CD4-positive, alpha-beta T cell (primary cell): ENCODE results near the gene MPI. TPM values are rescaled to one million over a fixed set of nuclear protein-coding genes. Genes with fewer than 3 reads are reported as not detected.
A peak's percentile ranks its signal among the peaks of the same experiment; 100 is the strongest.

Source experiments
- ATAC-seq: fragments of 200-7000 bp; cut with Tn5 transposase; one replicate; pipeline ENCODE4 v1.10.0; 2022; ENCODE audit warnings: mild to moderate bottlenecking; ENCODE audit not compliant: poor library complexity
- CTCF ChIA-PET: fragments of 350-600 bp; sonication (Branson Sonifier 250); formaldehyde crosslinking; loops from one replicate; lab custom pipeline; 2021; ENCODE audit warnings: antibody characterized with exemption, inconsistent platforms; lab: Charles Lee
- POLR2A ChIA-PET: fragments of 350-600 bp; sonication (Branson Sonifier 250); formaldehyde crosslinking; loops from one replicate; lab custom pipeline; 2021; ENCODE audit warnings: antibody characterized with exemption, inconsistent platforms; lab: Charles Lee
- DNase-seq, 14 experiments: peaks; one replicate each; pipeline ENCODE4 v3.0.0-alpha.2; 2013 to 2020; ENCODE audit warnings: mixed read lengths in 2 of 14
- H3K27ac ChIP-seq, 2 donors: one replicate each; pipeline versions ENCODE4 v1.5.1 to v1.7.0; 2013; ENCODE audit warnings: low read length in 2 of 2, low read depth in 1 of 2, mild to moderate bottlenecking in 1 of 2
- H3K27me3 ChIP-seq, 2 experiments: 1 replicate in 1 of 2; 2 replicates in 1 of 2; pipeline versions ENCODE4 v1.6.1 to v1.7.0; 2013; ENCODE audit warnings: low read length in 2 of 2, control low read depth in 1 of 2, mild to moderate bottlenecking in 1 of 2, moderate library complexity in 1 of 2; ENCODE audit not compliant: insufficient read depth in 2 of 2, control insufficient read depth in 1 of 2
- H3K36me3 ChIP-seq: one replicate; pipeline ENCODE4 v1.6.1; 2013; ENCODE audit warnings: low read length, control low read depth; ENCODE audit not compliant: insufficient read depth
- H3K4me1 ChIP-seq: one replicate; pipeline ENCODE4 v1.6.1; 2013; ENCODE audit warnings: low read length, control low read depth; ENCODE audit not compliant: insufficient read depth
- H3K4me3 ChIP-seq: one replicate; pipeline ENCODE4 v1.5.1; 2013; ENCODE audit warnings: mild to moderate bottlenecking, low read length, moderate library complexity
- H3K9me3 ChIP-seq, 2 experiments: 1 replicate in 1 of 2; 2 replicates in 1 of 2; pipeline versions ENCODE4 v1.6.1 to v1.7.0; 2013; ENCODE audit warnings: low read length in 2 of 2, mild to moderate bottlenecking in 2 of 2, control low read depth in 1 of 2, moderate library complexity in 1 of 2; ENCODE audit not compliant: control insufficient read depth in 1 of 2, insufficient read depth in 1 of 2
- H3K27ac Mint-ChIP-seq: one replicate; pipeline ENCODE4 v1.8.0; 2020; ENCODE audit warnings: mixed read lengths
- H3K27me3 Mint-ChIP-seq: one replicate; pipeline ENCODE4 v1.8.0; 2021; ENCODE audit warnings: mixed read lengths
- H3K36me3 Mint-ChIP-seq: one replicate; pipeline ENCODE4 v1.8.0; 2021; ENCODE audit warnings: low read depth, mixed read lengths
- H3K4me1 Mint-ChIP-seq: one replicate; pipeline ENCODE4 v1.8.0; 2021; ENCODE audit warnings: low read depth, mixed read lengths
- H3K4me3 Mint-ChIP-seq: one replicate; pipeline ENCODE4 v1.8.0; 2020; ENCODE audit warnings: mild to moderate bottlenecking, mixed read lengths
- H3K9me3 Mint-ChIP-seq: one replicate; pipeline ENCODE4 v1.8.0; 2020; ENCODE audit warnings: mixed read lengths
- intact Hi-C, 2 experiments: fragments of 100-400 bp; cut with DNase I in 1 of 2; cut with micrococcal nuclease in 1 of 2; formaldehyde crosslinking; loops; one replicate each; pipeline versions ENCODE4 v1.15.1 to v1.9.0; 2023 to 2025; cut with DNase I, micrococcal nuclease
- total RNA-seq, 174 experiments: library from RNA in 2 of 174; stranded (reverse) in 2 of 174; gene quantifications; one replicate each; pipeline ENCODE4 v1.2.3 and lab custom pipeline; 2021 to 2026
- TF ChIP-seq, protein P1 (sequence below): fragments of 200-600 bp; IDR thresholded peaks from one replicate; pipeline ENCODE4 v1.8.0; 2022; ENCODE audit warnings: antibody characterized with exemption, mild to moderate bottlenecking

MPI gene
- total RNA-seq, 2 experiments from 2014 or later: 28.9 to 30.3 TPM

DNA sequence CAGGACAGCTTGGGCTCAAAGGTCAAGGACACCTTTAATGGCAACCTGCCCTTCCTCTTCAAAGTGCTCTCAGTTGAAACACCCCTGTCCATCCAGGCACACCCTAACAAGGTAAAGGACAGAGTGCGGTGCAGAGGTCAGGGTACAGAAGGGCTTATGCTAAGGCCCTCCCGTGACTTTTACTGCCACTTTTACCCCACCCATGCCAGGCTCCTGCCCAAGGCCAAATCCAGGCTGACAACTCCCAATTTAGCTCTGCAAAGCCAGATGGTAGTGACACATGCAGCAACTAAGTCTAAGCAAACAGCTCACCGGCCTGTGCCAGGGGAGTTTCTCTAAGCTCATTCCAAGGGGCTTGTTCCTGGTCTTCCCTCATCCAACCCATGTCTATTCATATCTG, 1.6 kb downstream of the MPI start:
- Mint-ChIP-seq H3K36me3 (peaks cover 27% of the 10 kb centered on the region), H3K27ac (peak overlapping the region; percentile 86), H3K4me3 (peak overlapping the region; percentile 45), H3K27me3 (no peaks in the 10 kb centered on the region), H3K9me3 (no peaks in the 10 kb centered on the region), H3K4me1 (peaks cover 43% of the 10 kb centered on the region)
- intact Hi-C loops: loop anchor here (2.0 to 5.0 kb wide), 3 partner anchors 46 to 49 kb away; partner anchors contain the start of genes ULK3 (in 2 of the 2) and COX5A (in 1 of the 2)
- no peak overlapping the region for H3K4me3 ChIP-seq
- POLR2A ChIA-PET: interaction anchor here (1.5 kb wide), 1 partner anchor 10 kb away, joined by 4 read pairs; no protein-coding TSS in a partner anchor
- TF ChIP-seq, protein P1, sequence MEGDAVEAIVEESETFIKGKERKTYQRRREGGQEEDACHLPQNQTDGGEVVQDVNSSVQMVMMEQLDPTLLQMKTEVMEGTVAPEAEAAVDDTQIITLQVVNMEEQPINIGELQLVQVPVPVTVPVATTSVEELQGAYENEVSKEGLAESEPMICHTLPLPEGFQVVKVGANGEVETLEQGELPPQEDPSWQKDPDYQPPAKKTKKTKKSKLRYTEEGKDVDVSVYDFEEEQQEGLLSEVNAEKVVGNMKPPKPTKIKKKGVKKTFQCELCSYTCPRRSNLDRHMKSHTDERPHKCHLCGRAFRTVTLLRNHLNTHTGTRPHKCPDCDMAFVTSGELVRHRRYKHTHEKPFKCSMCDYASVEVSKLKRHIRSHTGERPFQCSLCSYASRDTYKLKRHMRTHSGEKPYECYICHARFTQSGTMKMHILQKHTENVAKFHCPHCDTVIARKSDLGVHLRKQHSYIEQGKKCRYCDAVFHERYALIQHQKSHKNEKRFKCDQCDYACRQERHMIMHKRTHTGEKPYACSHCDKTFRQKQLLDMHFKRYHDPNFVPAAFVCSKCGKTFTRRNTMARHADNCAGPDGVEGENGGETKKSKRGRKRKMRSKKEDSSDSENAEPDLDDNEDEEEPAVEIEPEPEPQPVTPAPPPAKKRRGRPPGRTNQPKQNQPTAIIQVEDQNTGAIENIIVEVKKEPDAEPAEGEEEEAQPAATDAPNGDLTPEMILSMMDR: no peak
- no peaks in the 10 kb centered on the region for H3K27me3 ChIP-seq
- no peaks in the 10 kb centered on the region for H3K9me3 ChIP-seq
- peaks cover 61% of the 10 kb centered on the region for H3K4me1 ChIP-seq
- no peak overlapping the region for H3K27ac ChIP-seq
- H3K36me3 ChIP-seq: peaks cover 24% of the 10 kb centered on the region
- CTCF ChIA-PET: no interaction called here
- ATAC-seq (no peak), DNase-seq (no peak)

DNA sequence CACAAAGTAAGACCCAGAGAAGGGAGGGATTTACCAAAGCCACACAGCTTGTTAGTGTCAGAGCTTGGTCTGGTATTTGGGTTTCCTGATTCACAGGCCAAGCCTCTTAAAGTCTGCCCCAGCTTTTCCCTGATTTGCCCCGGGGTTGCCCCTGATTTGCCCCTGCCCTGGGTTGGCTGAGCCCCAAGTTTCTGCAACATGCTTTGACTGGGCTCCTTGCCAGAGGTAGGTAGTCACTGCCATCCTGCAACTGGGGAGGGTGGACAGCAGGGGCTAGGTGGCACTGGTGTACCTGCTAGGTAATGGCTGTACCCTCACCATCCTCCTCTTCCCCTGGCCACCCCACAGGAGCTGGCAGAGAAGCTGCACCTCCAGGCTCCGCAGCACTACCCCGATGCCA, 2.5 kb downstream of the MPI start:
- H3K4me1 Mint-ChIP-seq: peaks cover 43% of the 10 kb centered on the region

DNA sequence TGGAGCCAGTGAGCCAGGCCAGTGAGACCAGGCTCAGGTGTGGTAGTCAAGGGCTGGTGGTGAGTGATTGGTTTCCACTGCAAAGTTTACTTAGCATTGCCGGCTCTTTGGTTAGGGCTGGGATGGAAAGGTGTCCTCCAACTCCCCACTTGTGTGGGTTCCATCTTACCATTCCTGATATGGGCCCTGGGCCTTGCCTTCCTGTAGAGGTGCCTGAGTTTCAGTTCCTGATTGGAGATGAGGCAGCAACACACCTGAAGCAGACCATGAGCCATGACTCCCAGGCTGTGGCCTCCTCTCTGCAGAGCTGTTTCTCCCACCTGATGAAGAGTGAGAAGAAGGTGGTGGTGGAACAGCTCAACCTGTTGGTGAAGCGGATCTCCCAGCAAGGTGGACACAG, 3.1 kb downstream of the MPI start:
- Mint-ChIP-seq H3K4me1 (peaks cover 43% of the 10 kb centered on the region), H3K9me3 (no peaks in the 10 kb centered on the region), H3K36me3 (peaks cover 33% of the 10 kb centered on the region), H3K27ac (peak overlapping the region; percentile 86), H3K27me3 (no peaks in the 10 kb centered on the region), H3K4me3 (peak overlapping the region; percentile 70)
- Histone ChIP-seq H3K27ac (peak overlapping the region; percentile 5 to 75), H3K9me3 (no peaks in the 10 kb centered on the region), H3K4me3 (no peak overlapping the region), H3K36me3 (peaks cover 37% of the 10 kb centered on the region), H3K4me1 (peaks cover 70% of the 10 kb centered on the region), H3K27me3 (no peaks in the 10 kb centered on the region)
- intact Hi-C loops: loop anchor here (5.0 kb wide), 2 partner anchors 44 to 51 kb away; partner anchors contain the start of genes COX5A (in 1 of the 2) and ULK3 (in 1 of the 2)
- CTCF ChIA-PET: interaction anchor here (1.6 kb wide), 1 partner anchor 9 kb away, joined by 8 read pairs; no protein-coding TSS in a partner anchor
- TF ChIP-seq, protein P1: no peak
- POLR2A ChIA-PET: interaction anchor here (0.6 to 2.6 kb wide), 7 partner anchors 9 to 115 kb away, joined by 3 to 21 read pairs (median 6); partner anchors contain the start of genes FAM219B and SCAMP2
- DNase-seq: no peak
- ATAC-seq: no peak

More for the DNA sequence above, 2.5 kb downstream of the MPI start:
- intact Hi-C loops: loop anchor here (5.0 kb wide), 2 partner anchors 45 to 50 kb away; partner anchors contain the start of genes COX5A (in 1 of the 2) and ULK3 (in 1 of the 2)
- H3K27me3 ChIP-seq: no peaks in the 10 kb centered on the region
- H3K36me3 Mint-ChIP-seq: peaks cover 32% of the 10 kb centered on the region
- H3K9me3 Mint-ChIP-seq: no peaks in the 10 kb centered on the region
- TF ChIP-seq, protein P1: no peak
- DNase-seq (peak in 1 of 14 experiments; percentile 43), ATAC-seq (no peak)
- ChIA-PET POLR2A (interaction anchor here (1.5 to 2.6 kb wide), 2 partner anchors 9 to 14 kb away, joined by 4 to 21 read pairs; partner anchors contain the start of gene FAM219B), CTCF (no interaction called here)
- H3K27me3 Mint-ChIP-seq: no peaks in the 10 kb centered on the region
- peak overlapping the region; percentile 27 for H3K4me3 Mint-ChIP-seq
- no peaks in the 10 kb centered on the region for H3K9me3 ChIP-seq
- peak overlapping the region; percentile 86 for H3K27ac Mint-ChIP-seq
- peak overlapping the region in 1 of 2 donors; percentile 75 for H3K27ac ChIP-seq
- H3K4me1 ChIP-seq: peaks cover 66% of the 10 kb centered on the region
- H3K4me3 ChIP-seq: no peak overlapping the region
- H3K36me3 ChIP-seq: peaks cover 32% of the 10 kb centered on the region
